EL (cell line): ENCODE data around the gene ATP5PB.
A peak's percentile ranks its signal among the peaks of the same experiment; 100 is the strongest.

Experiments
- DNase-seq: peaks from one replicate; pipeline ENCODE4 v3.0.0-alpha.2; 2016

The ATP5PB gene

DNA sequence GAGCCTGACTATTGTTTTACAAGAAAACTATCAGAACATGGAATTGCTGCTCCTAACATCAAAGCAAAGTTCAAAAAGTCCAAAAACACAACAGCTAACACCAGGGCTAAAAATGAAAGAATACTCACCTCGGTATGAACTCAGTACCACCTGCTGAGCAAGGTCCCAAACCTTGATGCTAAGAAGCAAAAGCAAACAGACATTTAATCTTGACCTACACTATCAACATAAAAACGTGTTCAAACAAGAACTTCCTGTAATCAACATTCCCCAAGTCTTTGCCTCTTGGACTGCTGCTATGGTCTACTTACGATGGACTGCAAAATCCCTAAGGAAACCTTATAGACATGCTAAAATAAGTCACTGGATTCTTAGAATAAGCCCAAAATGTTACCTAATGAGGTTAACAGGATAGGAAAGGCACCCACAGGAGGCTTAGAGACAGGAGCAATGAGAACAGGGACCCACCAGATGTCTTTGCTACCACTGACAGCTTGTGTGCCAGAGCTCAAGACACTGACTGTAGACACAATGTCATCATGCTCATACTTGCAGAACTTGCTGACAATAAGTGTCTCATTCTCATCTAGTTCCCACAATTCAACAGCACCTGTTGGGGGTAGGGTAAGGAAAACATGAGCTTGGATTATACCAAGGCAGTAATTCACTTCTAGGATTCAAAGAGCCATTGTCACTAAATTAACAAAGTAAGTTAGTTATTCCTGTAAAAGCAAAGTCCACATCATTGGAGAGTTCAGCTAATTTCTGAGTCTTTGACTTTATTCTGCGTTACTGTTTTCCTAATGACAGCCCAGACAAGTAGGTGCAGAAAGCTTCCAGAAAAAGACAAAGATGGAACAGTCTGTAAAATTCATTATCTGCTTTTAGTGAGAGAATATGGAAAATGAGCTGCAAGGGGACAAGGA lies 2.0 kb upstream of the ATP5PB start:
- DNase-seq: no peak

DNA sequence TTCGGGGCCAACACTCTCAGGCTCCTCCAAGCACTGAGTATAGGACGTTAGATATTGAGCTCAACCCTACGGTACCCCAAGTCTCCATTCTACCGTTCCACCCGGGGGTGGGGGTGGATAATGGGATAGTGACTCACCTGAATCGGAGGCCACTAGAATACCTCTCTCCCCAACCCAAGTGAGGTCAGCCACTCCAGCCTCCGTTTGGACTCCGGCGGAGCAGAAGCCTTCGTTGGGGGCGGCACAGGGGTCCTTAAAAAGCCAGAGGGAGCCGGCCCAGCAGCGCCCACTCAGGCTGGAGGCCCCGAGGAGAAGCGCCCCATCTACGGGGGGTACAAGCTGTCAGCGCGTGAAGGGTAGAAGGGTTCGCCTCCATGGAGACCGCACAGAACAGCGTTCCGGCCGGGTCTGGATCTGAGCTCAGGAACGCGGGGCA lies 764 bp upstream of the ATP5PB start:
- DNase-seq: peak; percentile 36

GRCh38 chr1:111449703-111450017 lies 396 bp downstream of the ATP5PB start:
- no peak for DNase-seq

GRCh38 chr1:111450185-111450584 lies 921 bp downstream of the ATP5PB start:
- DNase-seq: no peak

DNA sequence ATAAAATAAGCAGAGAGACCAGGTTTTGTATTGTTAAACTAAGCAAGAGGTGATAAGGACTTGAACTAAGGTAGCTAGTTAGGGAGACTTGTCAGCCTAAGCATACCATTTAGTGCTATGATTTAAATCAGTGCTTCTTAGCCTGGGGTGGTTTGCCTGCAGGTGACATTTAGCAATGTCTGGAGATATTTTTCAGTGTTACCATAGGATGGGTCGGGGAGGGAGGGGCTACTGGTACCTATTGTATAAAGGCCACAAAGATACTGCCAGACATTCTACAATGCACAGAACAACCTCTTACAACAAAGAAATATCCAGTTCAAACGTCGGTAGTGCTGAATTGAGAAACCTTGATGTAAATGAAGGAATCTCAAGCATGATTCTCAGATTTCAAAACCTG lies 3.3 kb downstream of the ATP5PB start:
- no peak for DNase-seq

DNA sequence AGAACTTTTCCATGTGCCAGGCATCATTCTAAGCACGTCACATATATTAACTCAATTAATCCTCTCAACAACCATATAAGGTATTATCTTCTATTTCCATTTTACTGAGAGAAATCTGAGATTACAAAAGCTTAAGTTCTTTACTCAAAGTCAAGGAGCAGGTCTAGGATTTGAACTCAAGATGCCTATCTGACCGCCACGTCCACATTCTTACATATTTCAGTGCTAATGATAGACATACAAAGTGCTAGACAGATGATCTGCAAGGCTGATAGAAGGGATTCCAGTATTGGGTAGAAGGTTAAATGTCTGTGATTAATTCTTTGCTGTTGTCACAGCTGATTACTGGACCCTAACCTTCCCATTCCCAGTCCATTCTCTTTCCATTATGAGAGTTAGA lies 4.4 kb downstream of the ATP5PB start:
- DNase-seq: no peak

DNA sequence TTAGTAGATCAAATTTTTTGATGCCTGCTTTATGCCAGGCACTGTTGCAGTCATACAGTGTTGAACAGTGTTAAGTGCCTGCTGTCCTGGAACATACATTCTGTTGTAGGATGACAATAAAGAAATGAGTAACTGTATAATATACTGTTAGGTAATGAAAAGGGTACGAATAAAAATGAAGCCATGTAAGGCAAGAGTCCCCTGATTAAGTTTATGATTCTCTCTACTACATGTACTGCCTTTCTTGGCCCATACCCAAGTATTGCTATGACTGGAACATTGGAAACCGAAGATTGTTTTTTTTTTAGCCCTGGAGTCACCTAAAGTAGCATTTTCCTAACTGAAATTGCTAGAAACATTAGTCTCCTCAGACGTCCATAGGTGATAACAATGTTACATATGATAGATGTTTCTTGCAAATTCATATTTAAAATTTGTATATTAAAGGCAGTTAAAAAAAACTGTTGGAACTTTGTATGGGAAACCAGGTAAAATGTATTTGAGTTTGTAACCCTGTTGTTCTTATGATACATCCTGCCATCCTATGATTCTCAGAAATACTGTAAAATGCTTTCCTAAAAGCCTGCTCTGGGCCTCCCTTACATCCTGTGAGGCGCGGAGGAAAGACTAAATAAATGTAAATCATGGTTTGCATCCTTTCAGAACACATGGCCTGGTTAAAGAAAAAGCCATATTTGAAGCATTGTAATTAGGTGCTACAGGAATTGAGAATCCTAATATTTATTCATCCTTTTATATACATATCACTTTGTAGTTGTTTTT lies 5.8 kb downstream of the ATP5PB start:
- no peak for DNase-seq

DNA sequence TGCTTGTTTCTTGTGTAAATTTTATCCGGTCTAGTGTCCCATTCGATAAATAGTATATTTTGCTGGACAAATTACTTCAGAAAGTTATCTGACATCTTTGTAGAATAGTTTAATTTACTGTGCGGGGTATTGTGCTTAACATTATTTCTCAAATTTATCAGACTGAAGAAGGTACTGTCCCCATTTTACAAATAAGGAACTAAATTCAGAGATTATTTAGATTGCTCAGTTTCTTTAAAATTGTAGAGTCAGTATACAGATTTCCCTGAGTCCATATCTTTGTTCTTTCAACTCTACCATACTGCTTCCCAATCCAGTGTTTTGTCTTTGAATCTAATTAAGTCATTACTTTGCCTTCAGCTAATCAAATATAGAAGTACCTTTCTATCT lies 6.4 kb downstream of the ATP5PB start:
- no peak for DNase-seq

- DNase-seq: no peak
Measured at GRCh38 chr1:111461765-111462164, 12.5 kb downstream of the ATP5PB start.

- no peak for DNase-seq
Measured at GRCh38 chr1:111462370-111463028, 13.2 kb downstream of the ATP5PB start.

DNA sequence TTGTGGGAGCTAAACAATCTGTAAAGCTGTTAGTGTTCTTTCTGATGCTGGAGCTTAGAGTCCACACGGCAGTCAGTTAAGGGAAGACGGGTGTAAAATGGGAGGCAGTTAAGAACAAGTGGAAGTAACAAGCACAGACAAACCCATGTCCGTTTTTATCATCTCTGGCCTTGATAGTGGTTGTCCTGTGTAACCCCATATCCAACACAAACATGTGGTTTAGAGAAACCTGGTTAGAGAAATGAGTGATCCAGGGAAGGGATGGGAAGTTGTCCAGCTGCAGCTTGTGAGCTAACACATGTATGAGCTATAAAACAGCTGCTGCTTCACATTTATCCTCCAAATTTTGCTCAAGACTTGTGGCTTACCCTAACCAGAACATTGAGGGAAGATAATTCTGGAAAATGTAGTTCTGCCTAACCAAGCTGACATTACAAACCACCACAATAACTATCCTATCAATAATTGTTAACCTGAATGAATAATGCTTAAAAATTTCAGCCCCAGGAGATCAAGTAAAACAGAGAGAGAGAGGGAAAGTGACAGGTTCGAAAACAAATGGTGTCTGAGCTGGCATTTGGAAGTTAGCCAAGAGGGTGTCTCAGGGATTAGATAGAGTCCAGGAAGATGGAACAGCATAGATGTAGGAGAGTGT lies 13.9 kb downstream of the ATP5PB start:
- peak; percentile 33 for DNase-seq

DNA sequence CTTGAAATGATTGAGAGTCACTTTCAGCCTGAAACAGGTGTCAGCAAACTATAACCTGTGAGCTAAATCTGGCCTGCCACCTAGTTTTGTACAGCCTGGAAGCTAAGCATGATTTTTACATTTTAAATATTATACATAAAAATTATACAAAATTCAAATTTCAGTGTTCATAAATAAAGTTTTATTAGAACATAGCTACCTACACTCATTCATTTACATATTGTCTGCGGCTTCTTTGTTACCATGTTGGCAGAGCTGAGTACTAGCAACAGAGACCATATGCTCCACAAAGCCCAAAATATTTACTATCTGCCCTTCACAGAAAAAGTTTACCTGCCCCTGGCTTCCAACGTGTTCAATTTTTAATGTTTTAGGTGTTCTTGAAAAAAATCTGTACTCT lies 16.5 kb downstream of the ATP5PB start:
- no peak for DNase-seq

- no peak for DNase-seq
Measured at GRCh38 chr1:111466480-111466879, 17.2 kb downstream of the ATP5PB start.

DNA sequence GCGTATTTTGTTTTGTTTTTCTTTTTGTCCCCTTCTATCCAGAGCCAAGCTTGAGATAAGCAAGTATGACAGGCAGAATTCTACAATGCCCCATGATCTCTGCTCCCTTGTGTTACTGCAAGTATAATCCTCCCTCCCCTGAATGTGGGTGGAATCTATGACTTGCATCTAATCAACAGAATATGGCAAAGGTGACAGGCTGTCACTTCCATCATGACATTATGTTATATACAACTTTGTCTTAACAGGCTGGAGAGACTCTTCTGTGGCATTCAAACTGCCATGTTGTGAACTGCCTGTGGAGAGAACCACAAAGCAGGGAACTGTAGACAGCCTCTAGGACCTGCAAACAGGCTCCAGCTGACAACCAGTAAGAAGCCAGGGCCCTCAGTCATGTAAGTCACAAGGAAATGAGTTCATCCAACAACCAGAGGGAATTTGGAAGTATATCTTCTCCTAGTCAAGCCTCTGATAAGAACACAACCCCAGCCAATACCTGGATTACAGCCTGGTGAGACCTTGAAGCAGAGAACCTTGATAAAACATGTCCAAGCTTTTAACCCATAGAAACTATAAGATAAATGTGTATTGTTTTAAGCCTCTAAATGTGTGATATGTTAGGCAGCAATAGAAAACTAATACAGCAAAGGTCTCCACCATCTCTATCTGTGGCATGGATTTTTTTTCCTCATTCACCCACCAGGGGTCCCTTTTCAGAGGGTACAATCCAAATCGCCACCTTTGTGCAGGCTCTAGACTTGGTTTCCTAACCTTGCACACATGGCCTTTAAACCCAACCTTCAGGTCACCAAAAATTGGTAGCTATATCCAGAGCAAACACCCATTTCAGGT lies 18.8 kb downstream of the ATP5PB start:
- no peak for DNase-seq

DNA sequence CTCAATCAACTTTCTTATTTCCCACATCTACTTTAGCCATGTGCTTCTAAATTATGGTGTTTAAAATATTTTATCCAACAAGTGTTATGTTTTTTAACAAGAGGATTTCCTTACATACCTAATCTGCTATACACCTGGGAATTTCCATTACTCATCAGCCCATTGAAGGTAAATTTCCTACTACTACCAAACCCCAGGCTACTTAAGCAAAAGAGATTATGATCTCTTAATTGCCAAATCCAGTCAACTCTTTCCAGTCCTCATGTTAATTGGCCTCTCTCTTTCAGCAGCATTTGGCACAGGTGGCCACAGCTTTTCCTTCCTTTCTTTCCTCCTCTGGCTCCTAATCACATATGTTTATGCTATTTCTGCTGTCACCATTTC lies 19.4 kb downstream of the ATP5PB start:
- DNase-seq: no peak

DNA sequence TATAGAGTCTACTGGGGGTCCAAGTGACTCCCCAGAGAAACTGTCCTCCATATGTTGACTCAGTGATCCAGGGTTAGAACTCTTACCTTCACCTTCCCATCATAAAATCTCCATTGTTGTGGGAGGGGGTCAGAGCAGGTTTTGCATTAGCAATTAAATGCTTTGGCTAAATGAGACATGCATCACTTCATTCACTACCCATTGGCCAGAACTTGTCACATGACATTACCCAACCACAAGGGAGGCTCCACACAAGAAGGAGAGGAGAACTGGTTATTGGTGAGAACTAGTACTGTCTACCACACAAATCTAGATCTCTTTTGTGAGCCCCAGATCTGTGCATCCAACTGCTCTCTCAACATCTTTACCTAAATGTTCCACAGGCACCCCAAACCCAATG lies 20.3 kb downstream of the ATP5PB start:
- no peak for DNase-seq

GRCh38 chr1:111470596-111470995 lies 21.3 kb downstream of the ATP5PB start:
- no peak for DNase-seq

DNA sequence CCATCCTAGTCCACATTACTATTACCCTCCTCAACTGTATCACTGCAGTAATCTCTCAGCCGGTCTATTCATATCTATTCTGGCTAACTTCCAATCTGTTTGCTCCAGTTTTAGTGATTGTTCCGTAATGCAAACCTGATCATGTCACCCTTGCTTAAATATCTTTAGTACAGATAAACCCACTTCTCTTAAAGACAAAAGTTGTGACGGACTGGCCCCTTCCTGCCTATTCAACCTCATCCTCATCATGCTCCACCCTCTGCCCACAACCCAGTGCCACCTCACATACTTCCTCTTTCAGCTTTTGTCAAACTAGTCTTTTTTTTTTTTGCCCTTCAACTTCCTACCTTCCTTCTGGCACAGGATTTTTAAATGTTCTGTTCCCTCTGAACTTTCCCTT lies 21.7 kb downstream of the ATP5PB start:
- DNase-seq: no peak

GRCh38 chr1:111471538-111471937 lies 22.3 kb downstream of the ATP5PB start:
- no peak for DNase-seq

GRCh38 chr1:111474106-111474505 lies 24.8 kb downstream of the ATP5PB start:
- no peak for DNase-seq

DNA sequence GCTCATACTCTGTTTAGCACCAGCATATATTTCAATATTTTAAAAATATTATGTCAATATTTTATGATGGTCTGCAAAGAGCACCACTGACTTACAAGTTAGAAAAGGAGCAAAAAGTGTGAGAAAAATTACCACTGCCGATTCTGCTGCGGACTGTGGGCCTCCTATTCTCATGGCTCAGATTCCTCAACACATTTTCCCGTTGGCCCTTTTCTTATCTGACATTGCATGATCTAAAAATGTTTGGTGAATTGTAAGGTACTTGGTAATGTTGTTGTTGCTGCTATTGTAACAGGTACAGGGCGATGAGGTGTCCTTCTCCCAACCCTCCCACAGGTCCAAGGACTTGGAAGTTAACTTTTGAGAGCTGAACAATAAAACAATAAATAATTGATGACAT lies 25.3 kb downstream of the ATP5PB start:
- no peak for DNase-seq

DNA sequence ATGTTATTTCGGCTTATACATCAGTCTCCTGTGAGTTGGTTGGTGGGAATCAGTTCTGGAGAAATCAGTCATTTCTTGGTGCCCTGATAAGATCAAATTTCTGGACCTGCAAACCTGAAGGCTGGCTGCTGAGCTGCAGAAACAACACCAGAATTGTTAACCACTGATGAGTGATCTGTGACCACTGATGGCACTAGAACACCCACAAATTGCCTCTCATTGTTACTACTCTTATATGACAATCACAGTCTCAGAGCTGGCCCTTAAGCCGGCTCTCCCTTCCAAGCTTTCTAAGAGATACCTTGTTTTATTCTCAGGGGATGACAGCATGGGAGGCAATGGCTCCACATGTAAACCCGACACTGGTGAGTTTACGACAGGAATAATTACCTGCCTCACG lies 26.4 kb downstream of the ATP5PB start:
- no peak for DNase-seq
